Activated T-helper 1 cell treated with anti-CD3 and anti-CD28 coated beads, Interleukin-2, amount 50 U/mL, for 16 hours (primary cell): ENCODE data around the gene PKP2.
"Not testable (repeated sequence)": the region's sequence is repeated elsewhere in the genome, so short reads cannot be mapped to it uniquely, and the experiment has no call there.

Experiments
- DNase-seq, 2 donors: peaks; one replicate each; pipeline ENCODE4 v3.0.0-alpha.2; 2020; ENCODE audit warnings: low read depth in 1 of 2, low spot score in 1 of 2

The PKP2 gene

DNA sequence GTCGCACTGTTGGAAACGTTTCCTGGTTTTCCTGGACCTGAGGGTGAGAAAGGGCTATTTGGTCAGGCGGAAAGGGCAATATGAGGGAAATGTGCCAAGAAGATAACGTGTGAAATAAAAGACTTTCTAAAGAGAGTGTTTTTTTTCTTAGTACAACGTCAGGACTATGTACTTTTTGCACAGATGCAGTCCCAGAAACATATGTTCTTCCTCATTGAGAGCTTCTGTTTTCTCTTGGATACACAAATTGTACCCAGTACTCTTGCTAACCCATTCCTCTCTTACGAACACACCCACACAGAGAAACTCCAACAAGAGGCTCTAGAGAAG lies 669 bp upstream of the PKP2 start:
- no peak for DNase-seq

DNA sequence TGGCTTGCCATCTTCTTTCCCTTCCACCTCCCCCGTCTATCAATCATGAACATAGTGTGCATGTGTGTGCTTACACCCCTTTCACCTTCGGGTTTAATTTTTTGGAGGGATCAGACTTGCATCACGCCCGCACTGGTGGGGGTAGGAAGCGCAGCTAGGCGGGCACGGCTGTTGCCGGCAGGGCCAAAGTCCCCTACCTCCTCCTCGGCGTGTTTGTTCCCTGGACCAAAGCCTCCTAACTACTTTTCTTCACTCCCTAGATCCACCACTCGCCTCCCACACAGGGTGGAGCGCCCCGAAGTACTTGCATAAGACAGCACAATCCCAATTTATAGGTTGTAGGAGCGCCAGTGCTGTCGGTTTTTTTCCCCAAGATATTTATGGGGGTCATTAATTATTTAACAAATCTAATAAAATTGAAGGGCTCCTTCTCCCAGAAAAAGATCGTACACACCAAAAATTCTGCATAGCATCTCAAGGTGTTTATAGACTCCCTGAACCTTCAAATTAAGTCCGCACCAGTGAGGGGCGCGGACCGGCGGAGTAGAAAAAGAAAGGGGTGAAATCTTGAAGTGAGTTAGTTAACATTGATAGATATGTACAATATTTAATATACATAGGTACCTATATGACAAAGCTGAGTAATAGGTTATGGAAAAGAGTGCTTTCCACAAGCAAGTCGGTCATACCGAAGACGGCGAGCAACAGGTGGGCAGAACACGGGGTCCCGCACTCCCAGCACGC lies 717 bp downstream of the PKP2 start:
- no peak for DNase-seq

DNA sequence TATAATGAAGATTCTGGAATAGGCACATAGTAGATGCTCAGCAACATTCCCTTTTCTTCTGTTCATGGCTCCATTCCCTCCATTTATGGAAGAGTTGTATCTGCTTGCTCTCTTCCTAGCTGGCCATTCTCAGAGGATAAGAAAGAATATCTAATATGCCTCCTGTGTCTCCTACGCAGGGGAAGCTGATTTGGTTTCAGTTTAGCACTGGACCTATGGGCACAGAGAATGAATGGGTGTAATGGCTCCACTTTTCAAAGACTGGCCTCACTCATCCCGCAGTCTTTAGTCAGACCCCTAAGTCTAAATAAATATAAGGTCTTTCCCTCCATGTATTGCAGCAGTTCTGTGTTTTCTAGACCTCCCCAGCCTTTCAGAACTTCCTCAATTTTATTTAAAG lies 2.0 kb downstream of the PKP2 start:
- DNase-seq: no peak

GRCh38 chr12:32893458-32893857 lies 3.1 kb downstream of the PKP2 start:
- DNase-seq: no peak

GRCh38 chr12:32893043-32893442 lies 3.5 kb downstream of the PKP2 start:
- DNase-seq: no peak

GRCh38 chr12:32892369-32892768 lies 4.2 kb downstream of the PKP2 start:
- DNase-seq: not testable (repeated sequence)

DNA sequence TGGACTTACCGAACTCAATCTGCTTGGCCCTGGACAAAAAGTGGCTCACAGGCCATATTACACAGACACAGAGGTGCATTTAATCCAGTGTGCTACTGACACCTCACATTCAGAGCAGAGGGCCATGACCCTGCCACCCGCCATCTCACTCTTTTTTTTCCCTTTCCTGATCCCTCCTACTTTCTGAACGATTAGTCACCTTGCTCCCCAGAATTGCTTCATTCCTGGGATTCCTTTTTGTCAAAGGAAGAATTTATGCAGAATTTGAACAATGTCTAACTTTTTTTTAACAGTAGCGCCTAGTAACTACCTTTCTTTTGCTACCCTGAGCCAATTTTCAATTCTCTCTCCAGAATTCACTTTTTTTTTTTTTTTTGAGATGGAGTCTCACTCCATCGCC lies 4.6 kb downstream of the PKP2 start:
- DNase-seq: no peak

DNA sequence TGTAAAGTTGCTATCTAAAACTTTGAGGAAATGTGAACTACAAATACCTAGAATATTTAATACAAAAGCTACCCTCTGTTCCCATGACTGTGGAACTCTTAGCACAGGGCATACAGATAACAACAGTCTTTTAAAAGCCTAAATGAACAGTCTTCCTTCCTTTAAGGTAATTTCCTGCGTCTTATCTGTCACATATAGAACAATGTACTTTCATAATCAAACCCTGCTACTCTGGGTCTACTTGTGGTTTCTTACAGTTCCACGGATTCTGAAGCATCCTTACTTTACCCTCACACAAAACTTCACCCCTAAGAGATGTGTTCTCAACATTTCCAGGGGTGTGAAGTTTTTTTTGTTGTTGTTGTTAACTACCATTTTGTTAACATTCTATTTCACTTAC lies 5.1 kb downstream of the PKP2 start:
- no peak for DNase-seq

GRCh38 chr12:32889011-32889760 lies 7.4 kb downstream of the PKP2 start:
- no peak for DNase-seq

DNA sequence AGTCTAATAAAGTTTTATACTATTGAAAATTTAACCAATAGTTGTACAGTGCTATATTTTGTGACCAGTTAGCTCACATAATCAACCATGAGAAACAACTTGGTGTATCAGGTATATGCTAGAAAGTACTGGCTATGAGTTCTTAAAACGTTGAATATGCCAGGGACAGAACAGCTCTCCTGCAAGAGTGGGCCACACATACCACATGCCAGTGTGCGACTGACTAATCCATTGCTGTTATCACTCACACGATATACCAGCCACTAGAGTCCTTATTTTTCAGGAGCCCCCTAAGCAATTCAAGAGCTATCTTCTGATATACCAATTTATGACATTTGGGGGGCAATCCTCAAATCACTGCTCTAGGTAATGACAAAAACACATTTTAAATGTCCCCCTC lies 9.5 kb downstream of the PKP2 start:
- no peak for DNase-seq

DNA sequence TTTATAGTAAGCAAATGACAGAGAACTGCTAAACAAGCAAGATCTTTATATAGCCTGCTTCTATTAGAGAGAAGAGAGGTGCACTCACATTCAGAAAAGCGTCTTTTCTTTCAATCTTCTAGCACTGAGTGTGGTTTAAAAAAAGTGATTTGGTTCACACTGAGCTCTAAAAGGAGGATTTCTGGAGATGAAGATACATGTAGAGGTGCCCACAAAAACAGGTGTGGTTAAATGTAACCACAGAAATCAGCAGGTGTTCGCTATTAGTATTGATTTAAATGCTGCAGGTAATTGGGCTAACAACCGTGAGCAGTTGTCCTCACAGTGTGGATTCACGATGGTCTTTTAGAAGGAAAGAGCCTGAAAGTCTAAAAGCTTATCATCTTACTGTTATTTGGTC lies 10.7 kb downstream of the PKP2 start:
- no peak for DNase-seq

GRCh38 chr12:32884962-32885361 lies 11.6 kb downstream of the PKP2 start:
- no peak for DNase-seq

GRCh38 chr12:32881702-32882101 lies 14.9 kb downstream of the PKP2 start:
- DNase-seq: no peak

DNA sequence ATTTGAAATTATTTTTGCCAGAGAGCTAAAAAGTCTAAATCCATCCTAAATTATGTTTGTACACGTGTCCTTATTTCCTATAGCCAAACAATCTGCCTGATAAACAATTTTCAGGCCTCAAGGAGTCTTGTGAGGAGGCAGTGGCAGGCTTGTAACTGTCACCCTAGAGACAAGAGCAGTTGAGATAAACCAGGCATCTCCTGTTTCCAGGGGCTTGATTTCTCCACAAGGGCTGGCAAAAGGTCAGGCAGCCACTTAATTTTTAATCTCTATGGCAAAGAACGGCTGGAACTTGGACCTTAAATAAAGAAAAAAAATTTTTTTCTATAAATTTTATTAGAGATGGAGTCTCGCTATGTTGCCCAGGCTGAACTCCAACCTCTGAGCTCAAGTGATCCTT lies 15.5 kb downstream of the PKP2 start:
- no peak for DNase-seq

DNA sequence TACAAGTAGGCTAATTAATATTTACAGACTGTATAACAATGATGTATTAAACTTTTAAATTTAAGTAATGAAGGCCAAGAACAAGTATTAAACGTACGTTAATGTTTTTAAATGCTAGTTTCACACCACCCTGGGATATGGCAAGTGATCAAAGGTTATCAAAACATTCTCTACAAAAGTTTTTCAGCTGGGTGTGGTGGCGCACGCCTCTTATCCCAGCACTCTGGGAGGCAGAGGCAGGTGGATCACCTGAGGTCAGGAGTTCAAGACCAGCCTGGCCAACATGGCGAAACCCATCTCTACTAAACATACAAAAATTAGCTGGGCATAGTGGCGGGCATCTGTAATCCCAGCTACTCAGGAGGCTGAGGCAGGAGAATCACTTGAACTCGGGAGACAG lies 17.5 kb downstream of the PKP2 start:
- not testable (repeated sequence) for DNase-seq

DNA sequence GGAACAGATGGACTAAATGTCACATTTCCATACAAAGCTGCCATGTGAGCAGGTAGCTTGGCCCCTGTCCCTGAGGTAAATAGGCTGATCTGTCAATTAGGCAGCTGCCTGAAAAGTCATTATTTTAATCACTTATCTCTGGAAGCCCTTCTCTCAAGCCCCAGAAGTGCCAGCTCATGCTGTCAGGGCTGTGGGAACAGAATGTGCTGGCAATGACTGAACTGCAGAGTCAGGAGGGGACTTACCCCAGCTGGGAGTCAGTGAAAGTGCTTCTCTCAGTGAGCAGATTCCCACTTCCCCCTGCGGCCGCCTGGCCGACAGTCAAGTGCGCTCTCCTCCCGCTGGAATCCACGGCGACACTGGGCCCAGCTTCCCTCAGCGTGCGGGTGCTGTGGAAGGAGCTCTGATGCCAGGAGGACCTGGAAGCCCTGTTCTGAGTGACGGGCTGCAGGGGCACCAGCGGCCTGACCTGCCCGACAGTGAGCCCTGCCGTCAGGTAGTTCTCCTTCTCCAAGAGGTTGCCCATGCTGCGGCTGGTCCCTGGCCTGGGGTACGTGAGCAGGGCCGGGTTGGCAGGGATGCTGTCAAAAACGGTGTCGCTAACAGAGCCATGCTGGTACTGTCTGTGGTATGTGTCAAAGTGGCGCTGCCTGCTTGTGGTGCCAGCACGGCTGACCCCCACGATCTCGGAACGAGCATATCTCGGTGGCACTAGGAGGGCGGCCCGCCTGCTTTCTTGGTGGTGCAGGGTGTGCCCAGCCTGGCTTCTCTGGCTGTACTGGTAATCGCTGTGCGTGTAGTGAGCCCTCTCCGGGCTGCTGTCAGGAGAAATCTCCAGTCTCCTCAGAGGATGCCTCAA lies 18.7 kb downstream of the PKP2 start:
- no peak for DNase-seq

DNA sequence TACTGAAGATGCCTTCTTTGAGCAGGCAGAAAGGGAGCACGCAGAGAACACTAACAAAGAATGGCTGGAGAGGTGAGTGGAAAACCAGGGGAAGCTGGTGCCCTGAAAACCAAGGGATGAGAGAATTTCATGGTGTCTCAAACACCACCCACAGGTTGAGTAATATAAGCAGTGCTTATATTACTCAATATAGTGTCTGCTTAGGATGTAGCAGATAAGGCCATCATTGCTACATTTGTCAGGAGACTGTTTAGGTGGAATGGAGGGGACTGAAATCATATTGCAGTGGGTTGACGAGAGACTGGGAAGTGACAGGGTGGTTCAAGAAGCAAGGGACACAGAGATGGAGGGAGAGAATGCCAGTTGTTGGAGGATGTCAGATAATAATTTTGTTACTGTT lies 20.6 kb downstream of the PKP2 start:
- DNase-seq: no peak

DNA sequence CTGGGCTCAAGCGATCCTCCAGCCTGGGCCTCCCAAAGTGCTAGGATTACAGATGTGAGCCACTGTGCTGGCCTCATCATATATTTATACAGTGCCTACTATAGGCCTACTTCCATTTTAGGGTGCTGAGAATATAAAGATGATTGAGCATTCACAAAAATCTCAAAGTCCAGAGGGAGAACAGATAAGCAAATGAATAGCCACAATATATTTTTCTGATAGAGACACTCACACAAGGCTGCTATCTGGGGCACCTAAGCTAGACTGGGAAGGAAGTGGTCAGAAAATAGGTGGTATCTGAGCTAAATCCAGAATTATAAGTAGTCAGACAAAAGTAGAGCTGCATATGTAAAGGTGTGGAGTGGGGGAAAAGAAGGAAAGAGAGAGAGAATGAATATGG lies 21.6 kb downstream of the PKP2 start:
- no peak for DNase-seq

- DNase-seq: no peak
Measured at GRCh38 chr12:32874078-32874477, 22.5 kb downstream of the PKP2 start.

- not testable (repeated sequence) for DNase-seq
Measured at GRCh38 chr12:32872416-32872815, 24.2 kb downstream of the PKP2 start.

- DNase-seq: no peak
Measured at GRCh38 chr12:32870716-32871115, 25.9 kb downstream of the PKP2 start.

DNA sequence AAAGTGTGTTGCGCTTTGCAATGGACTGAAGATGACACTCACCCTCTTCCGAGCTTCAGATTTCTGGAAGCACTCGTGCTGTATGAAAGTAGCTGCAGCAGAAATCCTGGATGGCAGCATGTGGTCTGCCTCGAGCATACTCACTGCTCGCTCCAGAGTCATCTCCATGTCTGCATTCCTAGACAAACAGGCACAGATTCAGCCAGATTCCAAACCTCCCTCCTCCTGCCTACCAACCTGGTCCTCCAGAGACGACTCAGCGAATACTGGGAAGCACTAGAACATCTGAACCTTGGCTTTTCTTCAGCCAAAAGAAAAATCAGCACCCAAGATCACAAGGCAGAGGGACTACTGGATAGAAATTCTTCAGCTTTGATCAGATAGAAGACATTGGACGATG lies 27.7 kb downstream of the PKP2 start:
- DNase-seq: no peak
